Suprapubic skin (tissue), 4 donors: Measurements from ENCODE around the gene CDK5RAP2. TPM values are rescaled to one million over a fixed set of nuclear protein-coding genes. Genes with fewer than 3 reads are reported as not detected.

Experiments used
- DNase-seq, 2 donors: peaks; one replicate each; pipeline ENCODE4 v3.0.0-alpha.2; 2019; ENCODE audit warnings: low spot score in 2 of 2
- H3K27ac ChIP-seq: fragments of 200-600 bp; sonication (generic); one replicate; pipeline ENCODE4 v1.5.1; 2019
- H3K27me3 ChIP-seq: fragments of 200-600 bp; sonication (generic); one replicate; pipeline ENCODE4 v1.5.1; 2019
- H3K36me3 ChIP-seq: fragments of 200-600 bp; sonication (generic); one replicate; pipeline ENCODE4 v1.5.1; 2019
- H3K4me1 ChIP-seq: fragments of 200-600 bp; sonication (generic); one replicate; pipeline ENCODE4 v1.5.1; 2019
- H3K4me3 ChIP-seq: fragments of 200-600 bp; sonication (generic); one replicate; pipeline ENCODE4 v1.5.1; 2019; ENCODE audit warnings: mild to moderate bottlenecking
- H3K9me3 ChIP-seq: fragments of 200-600 bp; sonication (generic); one replicate; pipeline ENCODE4 v1.5.1; 2019
- CTCF ChIP-seq, 2 donors: fragments of 200-600 bp in 1 of 2; fragments of 450-650 bp in 1 of 2; sonication (generic) in 1 of 2; IDR thresholded peaks; one replicate each; pipeline ENCODE4 v1.5.1; 2016 to 2019; ENCODE audit warnings: antibody characterized with exemption in 2 of 2, mild to moderate bottlenecking in 1 of 2, moderate library complexity in 1 of 2
- EP300 ChIP-seq: sonication (generic); formaldehyde crosslinking; IDR thresholded peaks from one replicate; pipeline ENCODE4 v1.6.1; 2017; ENCODE audit warnings: antibody characterized with exemption
- POLR2A ChIP-seq, 2 donors: fragments of 450-650 bp; IDR thresholded peaks; one replicate each; pipeline ENCODE4 v1.6.1; 2017; ENCODE audit warnings: antibody characterized with exemption in 2 of 2, mild to moderate bottlenecking in 2 of 2, moderate library complexity in 2 of 2
- POLR2AphosphoS5 ChIP-seq, 3 donors: sonication (generic); formaldehyde crosslinking; IDR thresholded peaks; one replicate each; pipeline ENCODE4 v1.6.1; 2017; ENCODE audit warnings: antibody characterized with exemption in 3 of 3
- WGBS: methylation state at CpG from one replicate; pipeline ENCODE4 v1.1.5; 2018; 5-methylcytosine and 5-hydroxymethylcytosine counted together
- total RNA-seq, 4 donors: library from RNA; depleted of rRNA; stranded (reverse); fragments of >200 nt; gene quantifications; one replicate each; pipeline ENCODE4 v1.1.0, GENCODE V29; 2016

Gene CDK5RAP2
- total RNA-seq, 4 donors from 2014 or later = 60.1 to 105 (median 64.3) TPM

- TF ChIP-seq CTCF (IDR thresholded peaks at IDR 0.05) (no peak), EP300 (no peak), POLR2AphosphoS5 (IDR thresholded peaks at IDR 0.05) (no peak), POLR2A (IDR thresholded peaks at IDR 0.05) (no peak)
- H3K36me3 ChIP-seq = peaks cover 36% of the 10 kb centered on the region
- no peak overlapping the region for H3K27ac ChIP-seq
- peaks cover 12% of the 10 kb centered on the region for H3K4me1 ChIP-seq
- 76% methylated on average over 1 of the region's 1 CpG for WGBS
- DNase-seq = no peak
- H3K9me3 ChIP-seq = no peaks in the 10 kb centered on the region
- H3K27me3 ChIP-seq = no peaks in the 10 kb centered on the region
- no peak overlapping the region for H3K4me3 ChIP-seq
Observed at GRCh38 chr9:120435091-120435490, 144.9 kb downstream of the CDK5RAP2 start.

GRCh38 chr9:120434532-120434931 lies 145.4 kb downstream of the CDK5RAP2 start:
- Histone ChIP-seq H3K27me3 (no peaks in the 10 kb centered on the region), H3K9me3 (no peaks in the 10 kb centered on the region), H3K36me3 (peaks cover 31% of the 10 kb centered on the region), H3K27ac (no peak overlapping the region), H3K4me3 (no peak overlapping the region), H3K4me1 (peaks cover 12% of the 10 kb centered on the region)
- no peak for TF ChIP-seq CTCF (IDR thresholded peaks at IDR 0.05)
- TF ChIP-seq POLR2A (IDR thresholded peaks at IDR 0.05) = no peak
- TF ChIP-seq POLR2AphosphoS5 (IDR thresholded peaks at IDR 0.05) = no peak
- no peak for TF ChIP-seq EP300
- WGBS = 61% methylated on average over 6 of the region's 6 CpGs
- DNase-seq = no peak

- H3K27me3 ChIP-seq = no peaks in the 10 kb centered on the region
- 94% methylated on average over 4 of the region's 4 CpGs for WGBS
- no peak overlapping the region for H3K4me3 ChIP-seq
- H3K27ac ChIP-seq = no peak overlapping the region
- H3K4me1 ChIP-seq = peaks cover 12% of the 10 kb centered on the region
- no peaks in the 10 kb centered on the region for H3K9me3 ChIP-seq
- TF ChIP-seq POLR2AphosphoS5 (IDR thresholded peaks at IDR 0.05) (no peak), CTCF (IDR thresholded peaks at IDR 0.05) (no peak), EP300 (no peak), POLR2A (IDR thresholded peaks at IDR 0.05) (no peak)
- peaks cover 22% of the 10 kb centered on the region for H3K36me3 ChIP-seq
- DNase-seq = no peak
Observed at GRCh38 chr9:120433701-120434100, 146.3 kb downstream of the CDK5RAP2 start.

- Histone ChIP-seq H3K9me3 (no peaks in the 10 kb centered on the region), H3K27me3 (no peaks in the 10 kb centered on the region), H3K4me1 (peaks cover 12% of the 10 kb centered on the region), H3K4me3 (no peak overlapping the region), H3K27ac (no peak overlapping the region), H3K36me3 (peaks cover 16% of the 10 kb centered on the region)
- DNase-seq = no peak
- WGBS = 95% methylated on average over 3 of the region's 3 CpGs
- TF ChIP-seq CTCF (IDR thresholded peaks at IDR 0.05) = no peak
- TF ChIP-seq POLR2AphosphoS5 (IDR thresholded peaks at IDR 0.05) = no peak
- TF ChIP-seq EP300 = no peak
- no peak for TF ChIP-seq POLR2A (IDR thresholded peaks at IDR 0.05)
Observed at GRCh38 chr9:120432600-120432999, 147.4 kb downstream of the CDK5RAP2 start.

- no peaks in the 10 kb centered on the region for H3K9me3 ChIP-seq
- no peak for TF ChIP-seq POLR2A (IDR thresholded peaks at IDR 0.05)
- TF ChIP-seq POLR2AphosphoS5 (IDR thresholded peaks at IDR 0.05) = no peak
- no peak for TF ChIP-seq EP300
- TF ChIP-seq CTCF (IDR thresholded peaks at IDR 0.05) = no peak
- H3K27me3 ChIP-seq = no peaks in the 10 kb centered on the region
- no peak overlapping the region for H3K27ac ChIP-seq
- whole genome bisulfite sequencing = 91% methylated on average over 2 of the region's 2 CpGs
- H3K4me3 ChIP-seq = no peak overlapping the region
- peaks cover 12% of the 10 kb centered on the region for H3K4me1 ChIP-seq
- DNase-seq = no peak
- H3K36me3 ChIP-seq = peaks cover 9% of the 10 kb centered on the region
Observed at GRCh38 chr9:120431268-120431667, 148.7 kb downstream of the CDK5RAP2 start.
